ENCODE results near the gene DNER. TPM values are rescaled to one million over a fixed set of nuclear protein-coding genes. Genes with fewer than 3 reads are reported as not detected.

DNER gene
- total and polyA plus RNA-seq, 7 donors: 0.10 to 0.87 (median 0.35) TPM; not detected in 1

GRCh38 chr2:229673676-229674075 lies 40.7 kb downstream of the DNER start:
- 72 to 83% (median 82%) methylated on average over 5 of the region's 5 CpGs for WGBS, 3 donors

GRCh38 chr2:229672021-229672420 lies 42.3 kb downstream of the DNER start:
- Histone ChIP-seq H3K9me3 (no peaks in the 10 kb centered on the region), H3K27ac (no peak overlapping the region), H3K36me3 (ENCODE audit: insufficient read depth in 1 of 2, low read depth in 1 of 2) (no peaks in the 10 kb centered on the region), H3K4me1 (no peaks in the 10 kb centered on the region), H3K4me3 (no peak overlapping the region), H3K27me3 (ENCODE audit: insufficient read depth in 3 of 3, low read length in 2 of 3) (no peaks in the 10 kb centered on the region)
- WGBS, 3 donors: 69 to 77% (median 74%) methylated on average over 8 of the region's 8 CpGs
- TF ChIP-seq, protein P1, sequence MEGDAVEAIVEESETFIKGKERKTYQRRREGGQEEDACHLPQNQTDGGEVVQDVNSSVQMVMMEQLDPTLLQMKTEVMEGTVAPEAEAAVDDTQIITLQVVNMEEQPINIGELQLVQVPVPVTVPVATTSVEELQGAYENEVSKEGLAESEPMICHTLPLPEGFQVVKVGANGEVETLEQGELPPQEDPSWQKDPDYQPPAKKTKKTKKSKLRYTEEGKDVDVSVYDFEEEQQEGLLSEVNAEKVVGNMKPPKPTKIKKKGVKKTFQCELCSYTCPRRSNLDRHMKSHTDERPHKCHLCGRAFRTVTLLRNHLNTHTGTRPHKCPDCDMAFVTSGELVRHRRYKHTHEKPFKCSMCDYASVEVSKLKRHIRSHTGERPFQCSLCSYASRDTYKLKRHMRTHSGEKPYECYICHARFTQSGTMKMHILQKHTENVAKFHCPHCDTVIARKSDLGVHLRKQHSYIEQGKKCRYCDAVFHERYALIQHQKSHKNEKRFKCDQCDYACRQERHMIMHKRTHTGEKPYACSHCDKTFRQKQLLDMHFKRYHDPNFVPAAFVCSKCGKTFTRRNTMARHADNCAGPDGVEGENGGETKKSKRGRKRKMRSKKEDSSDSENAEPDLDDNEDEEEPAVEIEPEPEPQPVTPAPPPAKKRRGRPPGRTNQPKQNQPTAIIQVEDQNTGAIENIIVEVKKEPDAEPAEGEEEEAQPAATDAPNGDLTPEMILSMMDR (IDR thresholded peaks at IDR 0.05): no peak
- DNase-seq (no peak), ATAC-seq (no peak)
- intact Hi-C loops (cut with DNase I): no loop called here

More at GRCh38 chr2:229673676-229674075, 40.7 kb downstream of the DNER start:
- H3K27me3 ChIP-seq (ENCODE audit: insufficient read depth in 3 of 3, low read length in 2 of 3): no peaks in the 10 kb centered on the region
- ATAC-seq: no peak
- no peaks in the 10 kb centered on the region for H3K9me3 ChIP-seq
- H3K4me3 ChIP-seq: no peak overlapping the region
- H3K4me1 ChIP-seq: no peaks in the 10 kb centered on the region
- DNase-seq: no peak
- no peak overlapping the region for H3K27ac ChIP-seq
- TF ChIP-seq, protein P1 (IDR thresholded peaks at IDR 0.05): no peak
- intact Hi-C loops (cut with DNase I): no loop called here
- H3K36me3 ChIP-seq (ENCODE audit: insufficient read depth in 1 of 2, low read depth in 1 of 2): no peaks in the 10 kb centered on the region

GRCh38 chr2:229669841-229670240 lies 44.5 kb downstream of the DNER start:
- intact Hi-C loops (cut with DNase I): no loop called here
- H3K27me3 ChIP-seq (ENCODE audit: insufficient read depth in 3 of 3, low read length in 2 of 3): no peaks in the 10 kb centered on the region
- DNase-seq (no peak), ATAC-seq (no peak)
- WGBS, 3 donors: 60 to 68% (median 64%) methylated on average over 3 of the region's 3 CpGs
- TF ChIP-seq, protein P1 (IDR thresholded peaks at IDR 0.05): no peak
- H3K9me3 ChIP-seq: no peaks in the 10 kb centered on the region
- H3K4me1 ChIP-seq: no peaks in the 10 kb centered on the region
- no peak overlapping the region for H3K27ac ChIP-seq
- H3K4me3 ChIP-seq: no peak overlapping the region
- no peaks in the 10 kb centered on the region for H3K36me3 ChIP-seq (ENCODE audit: insufficient read depth in 1 of 2, low read depth in 1 of 2)

DNA sequence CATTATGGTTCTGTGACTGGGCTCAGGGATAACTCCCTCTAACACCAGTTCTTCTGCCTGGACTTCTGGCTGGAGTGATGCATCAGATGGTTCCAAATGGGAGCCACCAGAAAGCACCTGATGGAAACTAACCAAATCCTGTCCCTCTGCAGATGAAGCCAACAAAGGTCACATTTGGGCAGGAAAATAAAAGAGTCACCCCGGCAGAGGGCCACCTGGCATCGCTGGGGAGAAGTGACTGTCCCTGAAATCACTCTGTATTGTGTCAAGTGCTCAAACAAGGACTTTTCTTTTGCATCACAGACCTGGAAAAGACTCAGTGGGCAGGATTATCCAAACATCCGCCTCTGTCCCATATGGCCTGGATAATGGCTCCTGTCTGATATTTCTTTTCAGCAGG lies 47.5 kb downstream of the DNER start:
- DNase-seq: no peak
- Histone ChIP-seq H3K4me3 (no peak overlapping the region), H3K9me3 (no peaks in the 10 kb centered on the region), H3K27me3 (ENCODE audit: insufficient read depth in 3 of 3, low read length in 2 of 3) (no peaks in the 10 kb centered on the region), H3K4me1 (no peaks in the 10 kb centered on the region), H3K27ac (no peak overlapping the region), H3K36me3 (ENCODE audit: insufficient read depth in 1 of 2, low read depth in 1 of 2) (no peaks in the 10 kb centered on the region)
- TF ChIP-seq, protein P1 (IDR thresholded peaks at IDR 0.05): no peak
- intact Hi-C loops (cut with DNase I): no loop called here
- 77 to 86% (median 81%) methylated on average over 3 of the region's 3 CpGs for WGBS, 3 donors
- no peak for ATAC-seq

DNA sequence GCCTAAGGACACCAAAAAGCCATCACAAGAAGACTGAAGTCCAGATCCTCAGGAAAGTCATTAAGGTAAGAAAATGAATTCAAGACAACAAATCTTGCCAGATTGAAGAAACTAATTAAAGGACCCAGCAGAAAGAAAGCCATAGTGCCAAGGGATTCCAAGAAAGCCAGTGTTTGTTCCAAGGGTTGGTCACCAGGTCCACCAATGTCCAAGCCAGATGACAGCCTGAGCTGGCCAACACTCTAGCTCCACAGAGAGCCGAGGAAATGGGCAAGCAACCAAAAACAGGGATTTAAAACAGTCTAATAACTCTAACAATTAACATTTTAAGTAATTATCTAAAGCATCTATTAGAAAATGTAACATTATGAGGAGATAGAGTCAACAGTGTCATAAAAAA lies 49.2 kb downstream of the DNER start:
- Histone ChIP-seq H3K9me3 (no peaks in the 10 kb centered on the region), H3K36me3 (ENCODE audit: insufficient read depth in 1 of 2, low read depth in 1 of 2) (no peaks in the 10 kb centered on the region), H3K27me3 (ENCODE audit: insufficient read depth in 3 of 3, low read length in 2 of 3) (no peaks in the 10 kb centered on the region), H3K4me3 (no peak overlapping the region), H3K27ac (no peak overlapping the region), H3K4me1 (no peaks in the 10 kb centered on the region)
- ATAC-seq (no peak), DNase-seq (no peak)
- intact Hi-C loops (cut with DNase I): no loop called here
- TF ChIP-seq, protein P1 (IDR thresholded peaks at IDR 0.05): no peak
- 23 to 49% (median 28%) methylated on average over 1 of the region's 1 CpG for WGBS, 3 donors

Measured in psoas muscle (tissue), 8 donors.